ENCODE results near the gene MSMP. TPM values are rescaled to one million over a fixed set of nuclear protein-coding genes. Genes with fewer than 3 reads are reported as not detected.

MSMP gene
- total RNA-seq, 1 donor from 2014 or later = not detected

GRCh38 chr9:35706951-35707350, 47.1 kb downstream of the MSMP start:
- Histone ChIP-seq H3K79me2 (ENCODE audit: low read depth) (no peaks in the 10 kb centered on the region), H3K9me3 (ENCODE audit: low read depth) (no peaks in the 10 kb centered on the region), H3K27me3 (no peaks in the 10 kb centered on the region), H3K9ac (no peak overlapping the region), H3K4me2 (no peak overlapping the region), H3K27ac (no peak overlapping the region), H3K4me1 (no peaks in the 10 kb centered on the region), H2AFZ (replicated peaks) (no peak overlapping the region), H3K4me3 (no peak overlapping the region), H4K20me1 (ENCODE audit: low read depth) (no peaks in the 10 kb centered on the region), H3F3A (ENCODE audit: low read depth) (no peaks in the 10 kb centered on the region), H3K36me3 (no peaks in the 10 kb centered on the region)
- no peak for DNase-seq (ENCODE audit: low spot score)
- Mint-ChIP-seq H3K27me3 (ENCODE audit: insufficient read depth, low read depth) (peaks cover 4% of the 10 kb centered on the region), H3K9me3 (no peaks in the 10 kb centered on the region), H3K4me3 (no peak overlapping the region), H3K36me3 (peaks cover 45% of the 10 kb centered on the region), H3K4me1 (no peaks in the 10 kb centered on the region), H3K27ac (no peak overlapping the region)
- TF ChIP-seq EZH2phosphoT487 (IDR thresholded peaks at IDR 0.05) (no peak), EZH2 (IDR thresholded peaks at IDR 0.05) (no peak), CTCF (IDR thresholded peaks at IDR 0.05) (no peak)

- TF ChIP-seq CTCF (IDR thresholded peaks at IDR 0.05) = no peak
- no peak for TF ChIP-seq EZH2phosphoT487 (IDR thresholded peaks at IDR 0.05)
- no peak for TF ChIP-seq EZH2 (IDR thresholded peaks at IDR 0.05)
- H2AFZ ChIP-seq (replicated peaks) = no peak overlapping the region
- DNase-seq (ENCODE audit: low spot score) = no peak
- no peak overlapping the region for H3K4me3 ChIP-seq
- no peaks in the 10 kb centered on the region for H3F3A ChIP-seq (ENCODE audit: low read depth)
- no peaks in the 10 kb centered on the region for H3K36me3 ChIP-seq
- no peak overlapping the region for H3K4me2 ChIP-seq
- peaks cover 39% of the 10 kb centered on the region for H3K36me3 Mint-ChIP-seq
- H3K27me3 ChIP-seq = no peaks in the 10 kb centered on the region
- H3K9me3 ChIP-seq (ENCODE audit: low read depth) = no peaks in the 10 kb centered on the region
- H3K4me1 Mint-ChIP-seq = no peaks in the 10 kb centered on the region
- no peaks in the 10 kb centered on the region for H3K4me1 ChIP-seq
- H3K9ac ChIP-seq = no peak overlapping the region
- no peak overlapping the region for H3K4me3 Mint-ChIP-seq
- no peak overlapping the region for H3K27ac Mint-ChIP-seq
- H4K20me1 ChIP-seq (ENCODE audit: low read depth) = no peaks in the 10 kb centered on the region
- H3K9me3 Mint-ChIP-seq = no peaks in the 10 kb centered on the region
- H3K27ac ChIP-seq = no peak overlapping the region
- peaks cover 4% of the 10 kb centered on the region for H3K27me3 Mint-ChIP-seq (ENCODE audit: insufficient read depth, low read depth)
- H3K79me2 ChIP-seq (ENCODE audit: low read depth) = no peaks in the 10 kb centered on the region
Measured at GRCh38 chr9:35705836-35706430, 48.1 kb downstream of the MSMP start.

- Histone ChIP-seq H3K27me3 (no peaks in the 10 kb centered on the region), H3K79me2 (ENCODE audit: low read depth) (no peaks in the 10 kb centered on the region), H2AFZ (replicated peaks) (no peak overlapping the region), H3K9me3 (ENCODE audit: low read depth) (no peaks in the 10 kb centered on the region), H3K27ac (no peak overlapping the region), H3K36me3 (no peaks in the 10 kb centered on the region), H3K9ac (no peak overlapping the region), H4K20me1 (ENCODE audit: low read depth) (no peaks in the 10 kb centered on the region), H3F3A (ENCODE audit: low read depth) (no peaks in the 10 kb centered on the region), H3K4me3 (no peak overlapping the region), H3K4me2 (no peak overlapping the region), H3K4me1 (no peaks in the 10 kb centered on the region)
- Mint-ChIP-seq H3K4me3 (no peak overlapping the region), H3K4me1 (no peaks in the 10 kb centered on the region), H3K27me3 (ENCODE audit: insufficient read depth, low read depth) (peaks cover 4% of the 10 kb centered on the region), H3K9me3 (no peaks in the 10 kb centered on the region), H3K27ac (no peak overlapping the region), H3K36me3 (peaks cover 34% of the 10 kb centered on the region)
- no peak for TF ChIP-seq EZH2 (IDR thresholded peaks at IDR 0.05)
- no peak for TF ChIP-seq CTCF (IDR thresholded peaks at IDR 0.05)
- no peak for TF ChIP-seq EZH2phosphoT487 (IDR thresholded peaks at IDR 0.05)
- no peak for DNase-seq (ENCODE audit: low spot score)
Measured at GRCh38 chr9:35705372-35705771, 48.7 kb downstream of the MSMP start.

Measured in neural progenitor cell (in vitro differentiated cells).